Measurements from ENCODE around the gene PCSK7. TPM values are rescaled to one million over a fixed set of nuclear protein-coding genes. Genes with fewer than 3 reads are reported as not detected.

The PCSK7 gene
- total and polyA plus RNA-seq, 2 of the 8 experiments (the other 6 are each of a cell fraction or from before 2014, with no cell fraction given), result 23.4 to 38.5 TPM

- Histone ChIP-seq H4K8ac (ENCODE audit: extremely low read depth, insufficient read depth, low read length) (peak overlapping the region; percentile 86; the same call in 1 of the 2 replicates), H3K56ac (replicated peaks; ENCODE audit: insufficient read length, low read depth, low read length) (no peak overlapping the region), H3K27ac (ENCODE audit: low read depth, low read length) (no peak overlapping the region), H3K4me2 (ENCODE audit: insufficient read depth in 1 of 2, low read depth in 2 of 2, low read length in 2 of 2) (no peak overlapping the region), H3K79me2 (ENCODE audit: control insufficient read depth in 1 of 2, insufficient read depth in 2 of 2, low read length in 2 of 2) (peaks cover 0 to 14% of the 10 kb centered on the region in 2 experiments; a peak in 1 of 4 replicates), H2BK120ac (replicated peaks; ENCODE audit: low read depth, low read length) (no peak overlapping the region), H4K5ac (ENCODE audit: insufficient read length, low read depth, low read length) (no peak overlapping the region), H3K4me3 (ENCODE audit: extremely low read depth in 1 of 4, insufficient read depth in 2 of 4, low read depth in 3 of 4, low read length in 4 of 4) (no peak overlapping the region), H3K9me3 (ENCODE audit: insufficient read depth in 2 of 2, low read depth in 1 of 2, low read length in 1 of 2) (no peaks in the 10 kb centered on the region), H2AK5ac (ENCODE audit: low read depth, low read length) (no peak overlapping the region), H3K36me3 (ENCODE audit: control insufficient read depth in 2 of 4, insufficient read depth in 4 of 4, low read length in 3 of 4) (peaks cover 2 to 8% (median 5%) of the 10 kb centered on the region in 4 experiments; a peak in 3 of 8 replicates), H3K23me2 (ENCODE audit: low read depth, low read length) (peaks cover 6% of the 10 kb centered on the region; the same call in 1 of the 2 replicates), H2BK12ac (ENCODE audit: low read depth, low read length) (no peak overlapping the region), H2BK5ac (ENCODE audit: low read depth, low read length) (no peak overlapping the region; the same call in 1 of the 2 replicates), H4K20me1 (replicated peaks in 1 of 2; ENCODE audit: control insufficient read depth in 1 of 2, insufficient read depth in 2 of 2, low read length in 2 of 2) (no peaks in the 10 kb centered on the region), H3K23ac (ENCODE audit: insufficient read length) (no peak overlapping the region), H3K18ac (ENCODE audit: extremely low read depth, low read length) (no peak overlapping the region), H2BK20ac (ENCODE audit: low read length) (no peak overlapping the region), H3K79me1 (ENCODE audit: low read depth, low read length) (no peaks in the 10 kb centered on the region; the same call in 1 of the 2 replicates), H4K91ac (replicated peaks; ENCODE audit: insufficient read length, low read length) (no peak overlapping the region), H3K4ac (replicated peaks; ENCODE audit: insufficient read length, low read depth, low read length) (no peak overlapping the region), H2AFZ (ENCODE audit: low read length) (no peak overlapping the region), H3K9ac (replicated peaks in 1 of 4; ENCODE audit: extremely low read depth in 1 of 4, low read depth in 3 of 4, low read length in 3 of 4) (no peak overlapping the region), H3K27me3 (replicated peaks in 1 of 4; ENCODE audit: control insufficient read depth in 3 of 4, extremely low read depth in 1 of 4, insufficient read depth in 3 of 4, low read length in 3 of 4) (no peaks in the 10 kb centered on the region; a peak in 1 of 7 replicates), H3K14ac (ENCODE audit: insufficient read length) (no peak overlapping the region), H3K4me1 (replicated peaks in 1 of 4; ENCODE audit: control insufficient read depth in 3 of 4, insufficient read depth in 4 of 4, low read length in 3 of 4) (peaks cover 7 to 29% (median 26%) of the 10 kb centered on the region in 4 experiments), H2BK15ac (ENCODE audit: low read length) (no peak overlapping the region)
- CTCF ChIA-PET (ENCODE audit: partially characterized antibody), result interaction anchor here (0.9 to 18.7 kb wide), 7 partner anchors 8 to 459 kb away, joined by 3 to 449 read pairs (median 8); partner anchors contain the start of genes PAFAH1B2, PCSK7, RNF214 and SIDT2
- FAIRE-seq (no peak), DNase-seq (ENCODE audit: low read depth in 1 of 2, low spot score in 2 of 2) (no peak)
- 93% methylated on average over 10 of the region's 10 CpGs; no CpG with 5 or more reads in 1 of the 2 experiments for WGBS, 2 experiments (ENCODE audit: extremely low coverage in 1 of 2, insufficient coverage in 1 of 2, insufficient read length in 1 of 2, insufficient replicate concordance in 2 of 2, low coverage in 1 of 2, low lambda C conversion rate in 2 of 2, missing lambda C conversion rate in 1 of 2)
- POLR2A ChIA-PET (ENCODE audit: partially characterized antibody), result interaction anchor here (1.0 to 10.3 kb wide), 8 partner anchors 8 to 55 kb away, joined by 3 to 153 read pairs (median 6); partner anchors contain the start of genes PCSK7, RNF214 and SIDT2
- TF ChIP-seq FOSL1 (IDR thresholded peaks at IDR 0.05; ENCODE audit: insufficient read depth, low read depth, low read length), result no peak
- TF ChIP-seq MAX (IDR thresholded peaks at IDR 0.05), result no peak
- TF ChIP-seq BCL11A (IDR thresholded peaks at IDR 0.05; ENCODE audit: low read depth in 2 of 2, low read length in 2 of 2), result no peak
- TF ChIP-seq ATF3 (IDR thresholded peaks at IDR 0.05; ENCODE audit: insufficient read depth, low read depth, low read length), result no peak
- TF ChIP-seq RNF2 (IDR thresholded peaks at IDR 0.05; ENCODE audit: borderline replicate concordance, low read depth, low read length, missing control alignments, poor library complexity, severe bottlenecking), result no peak
- TF ChIP-seq SIX5 (IDR thresholded peaks at IDR 0.05; ENCODE audit: low read depth, low read length), result no peak
- TF ChIP-seq GTF2F1 (IDR thresholded peaks at IDR 0.05; ENCODE audit: borderline replicate concordance, low read depth, low read length), result no peak
- no peak for TF ChIP-seq CHD1 (IDR thresholded peaks at IDR 0.05; ENCODE audit: low read depth, low read length)
- no peak for TF ChIP-seq JUND (IDR thresholded peaks at IDR 0.05; ENCODE audit: low read length)
- TF ChIP-seq CTCF (IDR thresholded peaks at IDR 0.05; ENCODE audit: control extremely low read depth in 1 of 3, insufficient read depth in 1 of 3, low read depth in 1 of 3, low read length in 3 of 3), result no peak
Observed at GRCh38 chr11:117203069-117203407, 28.8 kb downstream of the PCSK7 start.

All from H1 (cell line).